ENCODE data around the gene FBXO17.

The FBXO17 gene

DNA sequence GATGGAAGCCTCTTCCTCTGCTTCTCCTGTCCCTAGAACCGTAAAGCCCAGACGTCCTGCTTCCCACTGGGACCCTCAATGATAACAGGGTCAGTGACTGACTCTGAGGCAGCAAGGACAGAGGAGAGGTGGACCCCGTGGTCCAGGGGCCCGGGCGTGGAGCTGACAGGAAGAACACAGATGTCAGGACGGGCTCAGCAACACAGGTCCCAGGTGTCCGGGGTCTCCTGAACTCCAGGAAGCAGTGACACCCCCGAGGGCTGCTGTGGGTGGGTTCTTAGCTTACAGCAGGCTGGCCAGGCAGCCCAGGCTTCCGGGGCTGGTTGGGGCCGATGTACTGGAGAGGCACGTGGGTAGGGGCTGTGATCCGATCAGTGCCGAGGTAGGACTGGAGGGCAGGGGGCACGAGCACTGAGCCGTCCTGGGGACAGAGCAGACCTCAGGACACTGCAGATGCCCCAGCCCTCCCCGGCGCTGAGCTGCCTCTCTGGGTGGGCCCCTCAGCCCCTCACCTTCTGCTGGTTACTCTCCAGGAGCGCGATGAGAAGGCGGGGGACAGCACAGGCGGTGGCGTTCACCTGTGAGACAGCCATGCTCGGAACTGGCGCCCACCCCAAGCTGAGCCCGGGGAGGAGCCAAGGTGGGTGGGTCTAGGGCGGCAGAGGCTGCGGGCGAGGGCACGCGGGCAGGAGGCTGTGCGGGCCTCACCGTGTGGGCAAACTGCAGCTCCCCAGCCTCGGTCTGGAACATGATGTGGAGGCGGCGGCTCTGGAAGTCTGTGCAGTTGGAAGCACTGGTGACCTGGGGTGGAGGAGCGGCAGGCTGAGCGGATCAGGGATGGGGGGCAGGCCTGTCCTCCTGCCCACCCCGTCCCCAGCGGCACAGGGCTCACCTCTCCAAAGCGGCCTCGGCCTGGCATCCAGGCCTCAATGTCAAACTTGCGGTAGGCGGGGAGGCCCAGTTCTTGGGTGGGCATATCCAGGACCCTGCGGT, 59.9 kb downstream of the FBXO17 start:
- no peak for DNase-seq

- no peak for DNase-seq
These were observed 61.6 kb downstream of the FBXO17 start for GRCh38 chr19:38913958-38914357.

GRCh38 chr19:38912600-38913514, 62.7 kb downstream of the FBXO17 start:
- no peak for DNase-seq

GRCh38 chr19:38911388-38912001, 64.0 kb downstream of the FBXO17 start:
- no peak for DNase-seq

DNA sequence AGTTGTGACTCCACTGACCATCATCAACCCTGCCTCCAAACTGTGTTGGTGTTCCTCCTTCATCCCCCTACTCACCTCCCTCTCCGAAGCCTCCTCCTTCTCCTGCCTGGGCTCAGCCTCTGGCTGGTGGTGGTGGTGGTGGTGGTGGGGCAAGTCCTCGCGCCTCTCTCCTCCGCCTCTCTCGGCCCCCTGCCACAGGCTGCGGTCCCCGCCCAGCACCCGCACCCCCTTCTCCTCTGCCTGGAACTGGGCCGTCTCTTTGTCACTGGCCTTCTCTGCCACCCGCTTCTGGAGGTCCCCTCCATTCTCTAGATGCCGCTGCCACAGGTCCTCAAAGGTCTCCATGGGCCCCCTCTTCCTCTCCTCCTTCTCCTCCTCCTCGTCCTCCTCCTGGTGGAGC, 65.1 kb downstream of the FBXO17 start:
- no peak for DNase-seq

- no peak for DNase-seq
These were observed 66.6 kb downstream of the FBXO17 start for GRCh38 chr19:38908911-38909310.

DNA sequence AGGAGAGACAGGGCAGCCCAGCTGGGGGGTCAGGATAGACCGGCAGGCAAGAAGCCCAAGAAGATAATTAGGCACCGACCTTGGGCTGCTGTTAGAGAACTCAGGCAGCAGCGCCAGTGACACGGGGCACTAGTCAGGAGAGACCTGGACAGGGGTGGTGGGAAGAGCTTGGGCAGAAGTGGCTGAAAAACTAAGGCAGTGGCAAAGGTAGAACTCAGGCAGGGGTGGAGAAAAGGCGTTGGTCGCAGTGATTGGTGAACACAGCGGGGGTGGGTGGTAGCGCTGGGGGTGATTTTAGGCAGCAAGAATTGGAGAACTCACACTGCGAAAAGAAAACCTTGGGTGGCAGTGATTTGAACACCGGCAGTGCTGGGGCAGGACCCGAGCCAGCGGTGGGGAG, 67.9 kb downstream of the FBXO17 start:
- no peak for DNase-seq

DNA sequence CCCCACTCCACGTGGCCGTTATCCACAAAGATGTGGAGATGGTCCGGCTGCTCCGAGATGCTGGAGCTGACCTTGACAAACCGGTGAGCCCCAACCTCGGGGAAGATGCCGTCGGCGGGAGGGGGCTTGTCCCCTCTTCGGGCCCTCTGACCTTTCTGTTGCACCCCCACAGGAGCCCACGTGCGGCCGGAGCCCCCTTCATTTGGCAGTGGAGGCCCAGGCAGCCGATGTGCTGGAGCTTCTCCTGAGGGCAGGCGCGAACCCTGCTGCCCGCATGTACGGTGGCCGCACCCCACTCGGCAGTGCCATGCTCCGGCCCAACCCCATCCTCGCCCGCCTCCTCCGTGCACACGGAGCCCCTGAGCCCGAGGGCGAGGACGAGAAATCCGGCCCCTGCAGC, 68.3 kb downstream of the FBXO17 start:
- no peak for DNase-seq

GRCh38 chr19:38905620-38906019, 69.9 kb downstream of the FBXO17 start:
- no peak for DNase-seq

- no peak for DNase-seq
These were observed 70.7 kb downstream of the FBXO17 start for GRCh38 chr19:38904581-38905539.

- no peak for DNase-seq
These were observed 73.9 kb downstream of the FBXO17 start for GRCh38 chr19:38901683-38902082.

GRCh38 chr19:38900743-38901190, 74.8 kb downstream of the FBXO17 start:
- DNase-seq, result no peak

DNA sequence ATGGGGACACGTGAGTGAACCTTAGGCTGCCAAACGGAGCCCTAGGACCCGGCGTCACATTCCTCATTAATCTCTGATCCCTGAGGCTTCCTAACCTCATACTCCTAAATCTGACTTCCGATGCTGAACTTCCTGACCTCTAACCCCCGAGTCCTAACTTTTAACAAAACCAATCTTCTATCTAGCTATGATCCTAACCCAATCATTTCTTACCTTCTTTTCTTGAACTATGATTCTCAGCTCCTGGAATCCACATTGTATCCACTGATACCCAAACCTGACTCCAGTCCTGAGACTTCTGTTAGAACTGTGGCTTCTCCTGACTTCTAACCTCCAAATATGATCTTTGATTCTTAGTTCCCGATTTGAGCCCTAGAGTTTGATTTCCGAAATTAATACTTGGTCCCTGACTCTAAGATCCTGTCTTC, 75.3 kb downstream of the FBXO17 start:
- no peak for DNase-seq

DNA sequence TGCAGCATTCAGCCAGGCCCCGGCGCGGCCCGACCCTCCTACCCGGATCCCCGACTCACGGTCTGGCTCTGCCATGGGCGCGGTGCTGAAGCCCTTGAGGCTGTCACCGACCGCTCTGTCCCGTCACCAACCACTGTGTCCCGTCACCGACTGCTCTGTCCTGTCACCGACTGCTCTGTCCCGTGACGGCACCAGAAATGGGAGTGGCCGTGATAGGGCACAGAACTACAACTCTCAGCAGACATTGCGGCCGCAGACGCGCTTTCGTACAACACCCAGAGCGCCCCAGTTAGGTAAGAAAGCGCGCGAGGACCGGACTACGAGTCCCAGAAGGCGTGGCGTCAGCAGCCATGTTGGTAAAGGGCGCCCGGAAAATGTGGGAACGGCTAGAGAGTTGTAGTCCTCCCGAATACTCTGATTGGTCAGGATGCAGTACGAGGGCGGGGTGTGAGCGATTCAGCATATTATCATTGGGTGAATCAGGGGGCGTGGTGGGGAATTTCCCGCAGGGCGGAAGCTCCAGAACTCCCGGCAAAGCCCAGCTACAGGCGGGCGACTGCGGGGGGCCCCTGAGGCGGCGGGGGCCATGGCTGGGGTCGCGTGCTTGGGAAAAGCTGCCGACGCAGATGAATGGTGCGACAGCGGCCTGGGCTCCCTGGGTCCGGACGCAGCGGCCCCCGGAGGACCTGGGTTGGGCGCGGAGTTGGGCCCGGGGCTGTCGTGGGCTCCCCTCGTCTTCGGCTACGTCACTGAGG, 75.9 kb downstream of the FBXO17 start, which contains the start of the genes NFKBIB and SIRT2:
TSS of gene NFKBIB (plus strand) at position 523 of the 755 bp plus-strand sequence. CDS start at position 587, 64 bp downstream.
TSS of gene SIRT2 (minus strand) at position 172 of the 755 bp plus-strand sequence. CDS start at position 75, 97 bp downstream.
- peak; percentile 100 for DNase-seq

DNA sequence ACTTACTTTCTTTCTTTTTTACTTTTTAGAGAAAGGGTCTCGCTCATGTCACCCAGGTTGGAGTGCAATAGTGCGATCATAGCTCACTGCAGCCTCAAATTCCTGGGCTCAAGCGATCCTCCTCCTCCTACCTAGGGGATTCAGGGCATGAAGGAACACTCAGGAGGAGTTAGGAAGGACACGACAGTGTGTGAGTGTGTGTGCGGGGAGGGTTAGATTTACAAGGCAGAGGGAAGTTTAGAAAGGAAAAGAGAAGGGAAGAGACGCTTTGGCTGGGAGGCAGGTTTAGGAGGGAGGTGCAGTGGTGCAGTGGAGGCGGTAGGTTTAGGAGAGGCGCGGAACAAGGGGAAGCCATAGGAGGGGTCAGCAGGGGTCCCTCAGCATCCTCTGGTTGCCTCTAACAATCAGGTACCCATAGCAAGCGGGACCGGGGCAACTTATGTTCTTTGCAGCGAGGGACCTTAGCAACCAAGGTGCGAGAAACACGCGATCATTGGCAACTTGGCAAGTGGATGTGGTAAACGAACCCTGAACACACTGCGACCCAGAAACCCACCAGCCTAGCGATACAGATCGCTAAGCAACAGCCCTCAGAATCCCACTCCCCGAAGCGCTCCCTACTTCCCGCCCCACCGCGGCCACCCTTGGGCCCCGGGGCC, 76.6 kb downstream of the FBXO17 start:
- DNase-seq, result no peak

GRCh38 chr19:38894968-38895367, 80.6 kb downstream of the FBXO17 start:
- DNase-seq, result no peak

DNA sequence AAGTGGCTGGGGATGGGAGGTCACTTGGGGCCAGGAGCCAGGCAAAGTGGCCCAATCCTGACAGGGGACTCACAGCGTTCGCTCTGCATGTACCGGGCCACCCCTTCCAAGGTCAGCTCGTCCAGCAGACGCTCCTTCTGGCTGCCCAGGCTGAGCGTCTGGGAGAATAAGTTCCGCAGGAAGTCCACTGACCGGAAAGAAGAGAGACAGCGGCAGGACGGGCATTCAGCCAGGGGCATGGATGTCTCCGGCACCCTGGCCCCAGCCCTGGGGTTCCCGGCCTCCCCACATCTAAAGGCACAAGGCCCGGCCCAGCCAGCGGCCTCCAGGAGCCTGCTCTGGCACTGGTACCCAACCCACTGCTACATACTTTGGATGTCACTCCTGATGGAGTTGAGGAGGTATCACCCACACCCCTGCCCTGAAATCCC, 82.2 kb downstream of the FBXO17 start:
- DNase-seq, result no peak

DNA sequence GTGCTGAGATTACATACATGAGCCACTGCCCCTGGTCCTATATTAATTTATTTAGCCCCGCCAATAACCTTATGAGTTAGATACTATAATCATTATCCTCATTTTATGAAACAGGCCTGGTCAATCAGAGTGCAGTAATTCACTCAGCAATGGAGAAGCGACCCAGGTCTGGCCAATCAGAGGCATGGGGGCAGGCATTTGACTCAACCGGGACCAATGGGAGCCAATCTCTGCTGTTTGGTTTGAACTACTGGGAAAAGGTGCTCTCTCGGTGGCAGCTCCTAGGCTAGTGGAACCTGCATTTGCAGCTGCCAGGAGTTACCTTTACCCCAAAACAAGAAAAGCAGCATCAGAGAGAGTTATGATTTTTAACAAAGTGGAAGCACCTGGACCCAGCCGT, 82.7 kb downstream of the FBXO17 start:
- no peak for DNase-seq

GRCh38 chr19:38891771-38892170, 83.8 kb downstream of the FBXO17 start:
- DNase-seq, result no peak
